H9 (cell line): ENCODE measurements around the gene CALY. TPM values are rescaled to one million over a fixed set of nuclear protein-coding genes. Genes with fewer than 3 reads are reported as not detected.

Experiments
- DNase-seq: peaks from one replicate; pipeline ENCODE4 v3.0.0-alpha.2; 2017
- H2AFZ ChIP-seq: one replicate; pipeline ENCODE4 v1.6.1; 2013; ENCODE audit warnings: mild to moderate bottlenecking, low read length, control low read depth, moderate library complexity
- H2AK5ac ChIP-seq: 2 replicates; pipeline ENCODE4 v1.6.1; 2013; ENCODE audit warnings: low read length, control low read depth, mixed read lengths; ENCODE audit not compliant: insufficient read length
- H2BK120ac ChIP-seq: one replicate; pipeline ENCODE4 v1.6.1; 2013; ENCODE audit warnings: low read depth, mild to moderate bottlenecking, low read length, control low read depth, inconsistent platforms; ENCODE audit not compliant: poor library complexity, severe bottlenecking
- H2BK12ac ChIP-seq: 2 replicates; pipeline ENCODE4 v1.6.1; 2013; ENCODE audit warnings: low read length, control low read depth, mixed read lengths, low read depth; ENCODE audit not compliant: insufficient read length
- H2BK15ac ChIP-seq: 2 replicates; pipeline ENCODE4 v1.6.1; 2013; ENCODE audit warnings: low read depth, low read length, control low read depth
- H2BK20ac ChIP-seq: one replicate; pipeline ENCODE4 v1.6.1; 2013; ENCODE audit warnings: low read depth, mild to moderate bottlenecking, low read length, control low read depth, inconsistent platforms; ENCODE audit not compliant: poor library complexity, severe bottlenecking
- H2BK5ac ChIP-seq: 2 replicates; pipeline ENCODE4 v1.6.1; 2013; ENCODE audit warnings: low read length, control low read depth, mixed read lengths; ENCODE audit not compliant: insufficient read length
- H3K14ac ChIP-seq: 2 replicates; pipeline ENCODE4 v1.6.1; 2013; ENCODE audit warnings: low read length, control low read depth; ENCODE audit not compliant: insufficient read depth
- H3K18ac ChIP-seq: 2 replicates; pipeline ENCODE4 v1.6.1; 2013; ENCODE audit warnings: low read depth, mild to moderate bottlenecking, mixed read lengths, low read length, control low read depth; ENCODE audit not compliant: insufficient read length
- H3K23ac ChIP-seq: 2 replicates; pipeline ENCODE4 v1.6.1; 2013; ENCODE audit warnings: low read length, control low read depth, mixed read lengths, low read depth; ENCODE audit not compliant: insufficient read length
- H3K23me2 ChIP-seq: 2 replicates; pipeline ENCODE4 v1.6.1; 2013; ENCODE audit warnings: low read depth, mild to moderate bottlenecking, mixed read lengths, low read length, control low read depth; ENCODE audit not compliant: insufficient read length, poor library complexity, severe bottlenecking
- H3K27ac ChIP-seq: 2 replicates; pipeline ENCODE4 v1.5.1; 2013; ENCODE audit warnings: low read length, control low read depth, mixed read lengths, low read depth; ENCODE audit not compliant: insufficient read length
- H3K27me3 ChIP-seq: 2 replicates; pipeline ENCODE4 v1.6.1; 2013; ENCODE audit warnings: low read length, control low read depth, inconsistent platforms; ENCODE audit not compliant: insufficient read depth
- H3K4ac ChIP-seq: 2 replicates; pipeline ENCODE4 v1.6.1; 2013; ENCODE audit warnings: low read depth, mild to moderate bottlenecking, control low read depth, inconsistent platforms, low read length, moderate library complexity
- H3K4me1 ChIP-seq: 2 replicates; pipeline ENCODE4 v1.6.1; 2013; ENCODE audit warnings: low read length, control low read depth, inconsistent platforms; ENCODE audit not compliant: insufficient read depth
- H3K4me2 ChIP-seq: 2 replicates; pipeline ENCODE4 v1.6.1; 2013; ENCODE audit warnings: low read length, control low read depth, mixed read lengths; ENCODE audit not compliant: insufficient read length, insufficient read depth
- H3K56ac ChIP-seq: 2 replicates; pipeline ENCODE4 v1.6.1; 2013; ENCODE audit warnings: low read depth, mild to moderate bottlenecking, mixed read lengths, low read length, control low read depth; ENCODE audit not compliant: insufficient read length
- H3K79me1 ChIP-seq: 2 replicates; pipeline ENCODE4 v1.6.1; 2013; ENCODE audit warnings: low read depth, mild to moderate bottlenecking, moderate library complexity, low read length, control low read depth, inconsistent platforms; ENCODE audit not compliant: insufficient read depth, poor library complexity, severe bottlenecking
- H3K79me2 ChIP-seq: 2 replicates; pipeline ENCODE4 v1.6.1; 2013; ENCODE audit warnings: low read length, control low read depth, inconsistent platforms; ENCODE audit not compliant: insufficient read depth
- H3K9ac ChIP-seq: 2 replicates; pipeline ENCODE4 v1.6.1; 2013; ENCODE audit warnings: low read length, control low read depth, mixed read lengths; ENCODE audit not compliant: insufficient read length; ENCODE audit errors: extremely low read depth
- H3K9me3 ChIP-seq: one replicate; pipeline ENCODE4 v1.6.1; 2013; ENCODE audit warnings: low read depth, low read length, inconsistent platforms; ENCODE audit not compliant: control insufficient read depth
- H3T11ph ChIP-seq: one replicate; pipeline ENCODE4 v1.6.1; 2013; ENCODE audit warnings: mild to moderate bottlenecking, low read length, control low read depth, inconsistent platforms
- H4K20me1 ChIP-seq: one replicate; pipeline ENCODE4 v1.6.1; 2013; ENCODE audit not compliant: control insufficient read depth, insufficient read length, insufficient read depth
- H4K5ac ChIP-seq: 2 replicates; pipeline ENCODE4 v1.6.1; 2013; ENCODE audit warnings: low read depth, mild to moderate bottlenecking, mixed read lengths, low read length, control low read depth; ENCODE audit not compliant: insufficient read length
- H4K8ac ChIP-seq: replicated peaks from 2 replicates; pipeline ENCODE4 v1.6.1; 2013; ENCODE audit warnings: low read length, control low read depth, mixed read lengths, low read depth; ENCODE audit not compliant: insufficient read length
- H4K91ac ChIP-seq: 2 replicates; pipeline ENCODE4 v1.6.1; 2013; ENCODE audit warnings: low read depth, mild to moderate bottlenecking, moderate library complexity, mixed read lengths, low read length, control low read depth; ENCODE audit not compliant: insufficient read length
- H3K27ac Mint-ChIP-seq, 3 experiments: 2 replicates in 2 of 3; 3 replicates in 1 of 3; pipeline ENCODE4 v1.8.0; 2020 to 2021; ENCODE audit warnings: mixed read lengths in 3 of 3, mild to moderate bottlenecking in 1 of 3, moderate library complexity in 1 of 3
- H3K27me3 Mint-ChIP-seq: 2 replicates; pipeline ENCODE4 v1.8.0; 2021; ENCODE audit warnings: low read depth, mild to moderate bottlenecking, moderate library complexity, mixed read lengths
- H3K36me3 Mint-ChIP-seq, 3 experiments: 2 replicates in 2 of 3; 3 replicates in 1 of 3; pipeline ENCODE4 v1.8.0; 2020 to 2021; ENCODE audit warnings: low read depth in 3 of 3, mixed read lengths in 3 of 3; ENCODE audit not compliant: insufficient read depth in 1 of 3
- H3K4me1 Mint-ChIP-seq, 2 experiments: 2 replicates each; pipeline ENCODE4 v1.8.0; 2020; ENCODE audit warnings: mixed read lengths in 2 of 2
- H3K4me3 Mint-ChIP-seq, 2 experiments: 2 replicates in 1 of 2; 3 replicates in 1 of 2; pipeline ENCODE4 v1.8.0; 2020 to 2021; ENCODE audit warnings: mild to moderate bottlenecking in 2 of 2, mixed read lengths in 2 of 2, moderate library complexity in 1 of 2
- H3K9me3 Mint-ChIP-seq, 2 experiments: 2 replicates in 1 of 2; 3 replicates in 1 of 2; pipeline ENCODE4 v1.8.0; 2020; ENCODE audit warnings: mild to moderate bottlenecking in 2 of 2, mixed read lengths in 2 of 2, moderate library complexity in 1 of 2
- CTCF ChIP-seq: fragments of 200-600 bp; sonication (generic); conservative IDR thresholded peaks from 3 replicates; pipeline ENCODE4 v1.8.0; 2021; ENCODE audit warnings: antibody characterized with exemption, mild to moderate bottlenecking
- WGBS: extraction: QIAGEN DNeasy Blood & Tissue Kit; methylation state at CpG from one replicate; pipeline ENCODE4 v1.1.7; 2013; ENCODE audit warnings: missing lambda C conversion rate, low lambda C conversion rate, mixed read lengths; ENCODE audit not compliant: insufficient read length; ENCODE audit errors: extremely low coverage; 5-methylcytosine and 5-hydroxymethylcytosine counted together
- total RNA-seq: library from RNA; stranded (reverse); gene quantifications from 2 replicates; pipeline ENCODE4 v1.2.1, GENCODE V29; 2021

The CALY gene
- total RNA-seq, 1 experiment from 2014 or later: 2.9 TPM

DNA sequence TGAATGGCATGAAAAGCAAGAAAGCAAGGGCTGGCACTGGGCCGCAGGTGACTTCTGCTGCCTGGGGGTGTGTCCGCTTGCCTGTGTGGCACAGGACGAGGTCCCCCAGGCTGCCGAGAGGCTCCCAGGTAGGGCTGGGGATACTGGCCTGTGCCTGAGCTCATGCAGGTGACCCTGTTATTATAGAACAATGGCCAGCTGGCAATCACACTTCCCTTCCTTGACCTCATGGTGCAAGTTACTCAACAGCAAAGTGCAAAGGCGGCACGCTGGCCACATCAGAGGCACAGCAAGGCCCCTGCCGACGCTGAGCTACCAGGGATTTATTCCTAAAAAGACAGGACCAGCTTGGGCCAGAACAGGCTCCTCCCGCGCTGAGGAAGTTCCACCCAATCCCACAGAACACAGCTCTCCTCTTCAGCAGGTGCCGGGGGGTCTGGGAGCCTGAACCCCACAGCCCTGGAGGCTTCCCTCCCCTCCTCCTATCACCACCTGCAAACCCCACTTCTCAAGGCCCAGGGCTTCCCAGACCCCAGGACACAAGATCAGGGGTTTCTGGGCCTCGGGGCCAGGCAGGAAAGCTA lies 58.6 kb downstream of the CALY start:
- H2BK5ac ChIP-seq: no peak overlapping the region
- no peak overlapping the region for H2BK120ac ChIP-seq
- WGBS: no CpG with 5 or more reads among the region's 12 CpGs
- no peak overlapping the region for H3K14ac ChIP-seq
- no peak overlapping the region for H4K8ac ChIP-seq
- no peak overlapping the region for H2BK12ac ChIP-seq
- H3K79me2 ChIP-seq: no peaks in the 10 kb centered on the region
- H3K23ac ChIP-seq: no peak overlapping the region
- peaks cover 7% of the 10 kb centered on the region for H3K23me2 ChIP-seq
- H3K56ac ChIP-seq: no peak overlapping the region
- H3K27me3 Mint-ChIP-seq: peaks cover 11% of the 10 kb centered on the region
- no peak overlapping the region for H3K4me2 ChIP-seq
- H3K9me3 ChIP-seq: no peaks in the 10 kb centered on the region
- H3K4ac ChIP-seq: no peak overlapping the region
- no peak overlapping the region for H2BK15ac ChIP-seq
- no peak for DNase-seq
- no peak overlapping the region for H3K27ac ChIP-seq
- H2AFZ ChIP-seq: no peak overlapping the region
- H3K4me3 Mint-ChIP-seq: no peak overlapping the region
- no peak overlapping the region for H4K91ac ChIP-seq
- H3K27ac Mint-ChIP-seq: no peak overlapping the region; a peak in 1 of 7 replicates
- H2BK20ac ChIP-seq: no peak overlapping the region
- H3K36me3 Mint-ChIP-seq: peaks cover 6 to 22% (median 14%) of the 10 kb centered on the region in 3 experiments; a peak in 6 of 7 replicates
- no peak overlapping the region for H3K9ac ChIP-seq
- no peak overlapping the region for H3K18ac ChIP-seq
- H3K4me1 ChIP-seq: no peaks in the 10 kb centered on the region
- no peak overlapping the region for H2AK5ac ChIP-seq
- H3K27me3 ChIP-seq: no peaks in the 10 kb centered on the region; the same call in 1 of the 2 replicates
- no peak for TF ChIP-seq CTCF
- peaks cover 3 to 7% of the 10 kb centered on the region in 2 experiments; a peak in 3 of 4 replicates for H3K4me1 Mint-ChIP-seq
- H4K20me1 ChIP-seq: no peaks in the 10 kb centered on the region
- no peak overlapping the region for H4K5ac ChIP-seq
- no peak overlapping the region for H3T11ph ChIP-seq
- H3K79me1 ChIP-seq: no peaks in the 10 kb centered on the region
- no peaks in the 10 kb centered on the region for H3K9me3 Mint-ChIP-seq
